ENCODE measurements around the gene CBX4.

Gene CBX4

DNA sequence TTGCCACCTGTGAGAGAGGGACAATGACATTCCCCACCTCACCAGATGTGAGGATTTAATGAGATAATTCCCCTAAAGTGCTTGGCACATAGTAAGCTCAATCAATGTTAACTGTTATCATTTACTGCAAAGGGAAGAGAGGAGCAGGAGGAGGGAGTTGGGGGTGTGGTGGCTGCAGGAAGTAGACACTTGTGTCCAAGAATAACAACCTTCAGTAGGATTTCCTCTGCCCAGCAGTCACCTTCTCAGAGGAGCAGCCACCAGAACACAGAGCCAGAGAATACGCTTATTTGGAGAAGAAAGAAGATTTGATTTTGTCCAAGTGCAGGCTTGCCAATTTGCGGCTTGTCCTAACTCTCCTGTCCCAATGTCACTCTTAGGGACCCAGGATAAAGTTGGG lies 10.2 kb downstream of the CBX4 start:
- no peak overlapping the region for H3K9ac ChIP-seq (ENCODE audit: low read length)
- no peaks in the 10 kb centered on the region for H3K9me3 ChIP-seq (replicated peaks; ENCODE audit: insufficient read depth, low read length)
- DNase-seq: no peak
- H3K4me2 ChIP-seq (ENCODE audit: low read depth, low read length): no peak overlapping the region
- H3K79me2 ChIP-seq (ENCODE audit: low read length): no peaks in the 10 kb centered on the region
- H3K9me2 ChIP-seq (replicated peaks; ENCODE audit: insufficient read depth, low read length): no peaks in the 10 kb centered on the region
- H3F3A ChIP-seq (ENCODE audit: insufficient read depth, low read length): no peaks in the 10 kb centered on the region
- no peaks in the 10 kb centered on the region for H4K20me1 ChIP-seq (ENCODE audit: insufficient read depth, low read length)
- H3K27ac ChIP-seq (ENCODE audit: low read length): no peak overlapping the region
- no peak overlapping the region for H3K4me3 ChIP-seq (ENCODE audit: low read length)
- no peak overlapping the region for H2AFZ ChIP-seq (ENCODE audit: low read length)
- TF ChIP-seq EZH2phosphoT487 (IDR thresholded peaks at IDR 0.05; ENCODE audit: low read length): no peak
- no peak for TF ChIP-seq CTCF (IDR thresholded peaks at IDR 0.05; ENCODE audit: low read length)
- TF ChIP-seq EZH2 (optimal IDR thresholded peaks at IDR 0.05; ENCODE audit: low read depth, low read length): no peak
- no peaks in the 10 kb centered on the region for H3K36me3 ChIP-seq (replicated peaks; ENCODE audit: insufficient read depth, low read length)
- H3K4me1 ChIP-seq (ENCODE audit: low read length): no peaks in the 10 kb centered on the region
- peaks cover 48% of the 10 kb centered on the region for H3K27me3 ChIP-seq (replicated peaks; ENCODE audit: insufficient read depth, low read length)

GRCh38 chr17:79826841-79827578 lies 12.2 kb downstream of the CBX4 start:
- no peak overlapping the region for H3K27ac ChIP-seq (ENCODE audit: low read length)
- no peak overlapping the region for H3K4me3 ChIP-seq (ENCODE audit: low read length)
- no peaks in the 10 kb centered on the region for H3K9me3 ChIP-seq (replicated peaks; ENCODE audit: insufficient read depth, low read length)
- H3K4me2 ChIP-seq (ENCODE audit: low read depth, low read length): no peak overlapping the region
- no peaks in the 10 kb centered on the region for H3K4me1 ChIP-seq (ENCODE audit: low read length)
- TF ChIP-seq CTCF (IDR thresholded peaks at IDR 0.05; ENCODE audit: low read length): no peak
- no peak for TF ChIP-seq EZH2phosphoT487 (IDR thresholded peaks at IDR 0.05; ENCODE audit: low read length)
- no peak for TF ChIP-seq EZH2 (optimal IDR thresholded peaks at IDR 0.05; ENCODE audit: low read depth, low read length)
- H3K27me3 ChIP-seq (replicated peaks; ENCODE audit: insufficient read depth, low read length): peaks cover 59% of the 10 kb centered on the region
- no peaks in the 10 kb centered on the region for H3K36me3 ChIP-seq (replicated peaks; ENCODE audit: insufficient read depth, low read length)
- no peaks in the 10 kb centered on the region for H3F3A ChIP-seq (ENCODE audit: insufficient read depth, low read length)
- no peak overlapping the region for H3K9ac ChIP-seq (ENCODE audit: low read length)
- no peaks in the 10 kb centered on the region for H4K20me1 ChIP-seq (ENCODE audit: insufficient read depth, low read length)
- no peak overlapping the region for H2AFZ ChIP-seq (ENCODE audit: low read length)
- H3K79me2 ChIP-seq (ENCODE audit: low read length): no peaks in the 10 kb centered on the region
- DNase-seq: no peak
- no peaks in the 10 kb centered on the region for H3K9me2 ChIP-seq (replicated peaks; ENCODE audit: insufficient read depth, low read length)

- no peak overlapping the region for H3K4me2 ChIP-seq (ENCODE audit: low read depth, low read length)
- H3K9ac ChIP-seq (ENCODE audit: low read length): no peak overlapping the region
- no peaks in the 10 kb centered on the region for H3K9me3 ChIP-seq (replicated peaks; ENCODE audit: insufficient read depth, low read length)
- H2AFZ ChIP-seq (ENCODE audit: low read length): no peak overlapping the region
- DNase-seq: no peak
- H3K27me3 ChIP-seq (replicated peaks; ENCODE audit: insufficient read depth, low read length): peaks cover 66% of the 10 kb centered on the region
- H3K4me1 ChIP-seq (ENCODE audit: low read length): no peaks in the 10 kb centered on the region
- TF ChIP-seq CTCF (IDR thresholded peaks at IDR 0.05; ENCODE audit: low read length) (no peak), EZH2phosphoT487 (IDR thresholded peaks at IDR 0.05; ENCODE audit: low read length) (no peak), EZH2 (optimal IDR thresholded peaks at IDR 0.05; ENCODE audit: low read depth, low read length) (no peak)
- H3K79me2 ChIP-seq (ENCODE audit: low read length): no peaks in the 10 kb centered on the region
- H4K20me1 ChIP-seq (ENCODE audit: insufficient read depth, low read length): no peaks in the 10 kb centered on the region
- no peak overlapping the region for H3K4me3 ChIP-seq (ENCODE audit: low read length)
- no peaks in the 10 kb centered on the region for H3K36me3 ChIP-seq (replicated peaks; ENCODE audit: insufficient read depth, low read length)
- H3K9me2 ChIP-seq (replicated peaks; ENCODE audit: insufficient read depth, low read length): no peaks in the 10 kb centered on the region
- H3K27ac ChIP-seq (ENCODE audit: low read length): no peak overlapping the region
- H3F3A ChIP-seq (ENCODE audit: insufficient read depth, low read length): no peaks in the 10 kb centered on the region
Measured at GRCh38 chr17:79826204-79826680, 13.0 kb downstream of the CBX4 start.
